Activated T-helper 17 cell treated with anti-CD3 and anti-CD28 coated beads, Interleukin-2, amount 50 U/mL, for 72 hours (primary cell): ENCODE data around the gene FKBP1B. TPM values are rescaled to one million over a fixed set of nuclear protein-coding genes. Genes with fewer than 3 reads are reported as not detected.

Experiments used
- ATAC-seq: fragments of 150-1000 bp; cut with Tn5 transposase; replicated peaks from 2 replicates; pipeline ENCODE4 v1.10.0; 2021; ENCODE audit warnings: mild to moderate bottlenecking, moderate library complexity
- H3K27ac Mint-ChIP-seq: one replicate; pipeline ENCODE4 v1.8.0; 2022; ENCODE audit warnings: mixed read lengths
- H3K27me3 Mint-ChIP-seq: one replicate; pipeline ENCODE4 v1.8.0; 2022; ENCODE audit warnings: mixed read lengths
- H3K36me3 Mint-ChIP-seq: one replicate; pipeline ENCODE4 v1.8.0; 2022; ENCODE audit warnings: low read depth, mild to moderate bottlenecking, mixed read lengths
- H3K4me1 Mint-ChIP-seq: one replicate; pipeline ENCODE4 v1.8.0; 2022; ENCODE audit warnings: mixed read lengths
- H3K4me3 Mint-ChIP-seq: one replicate; pipeline ENCODE4 v1.8.0; 2022; ENCODE audit warnings: mild to moderate bottlenecking, mixed read lengths
- H3K9me3 Mint-ChIP-seq: one replicate; pipeline ENCODE4 v1.8.0; 2022; ENCODE audit warnings: mixed read lengths
- total RNA-seq, 2 donors: library from RNA; stranded (reverse); gene quantifications; one replicate each; pipeline ENCODE4 v1.2.3, GENCODE V29; 2022

FKBP1B gene
- total RNA-seq, 2 donors from 2014 or later = 1.2 to 1.8 TPM

DNA sequence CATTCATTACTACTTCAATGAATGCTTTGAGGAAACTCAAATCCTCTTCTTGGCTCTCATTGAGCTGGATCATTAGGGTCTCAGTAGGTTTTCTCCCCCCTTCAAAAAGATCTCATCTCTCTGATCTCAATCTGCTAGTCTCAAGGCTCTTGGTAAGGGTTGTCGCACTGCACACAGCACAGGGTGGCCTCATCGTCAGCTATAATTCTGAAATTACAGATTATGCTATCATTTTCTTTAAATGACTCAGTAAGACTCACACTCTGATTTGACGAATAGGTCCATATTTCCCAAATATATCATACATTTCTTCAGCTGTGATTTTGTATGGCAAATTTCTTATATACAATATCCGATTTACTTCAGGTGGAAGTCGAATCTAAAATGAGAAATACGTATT lies 24.3 kb downstream of the FKBP1B start:
- Mint-ChIP-seq H3K9me3 (no peaks in the 10 kb centered on the region), H3K27ac (peak overlapping the region; percentile 83), H3K36me3 (peaks cover 64% of the 10 kb centered on the region), H3K27me3 (no peaks in the 10 kb centered on the region), H3K4me3 (peak overlapping the region; percentile 86), H3K4me1 (peaks cover 28% of the 10 kb centered on the region)
- no peak for ATAC-seq

DNA sequence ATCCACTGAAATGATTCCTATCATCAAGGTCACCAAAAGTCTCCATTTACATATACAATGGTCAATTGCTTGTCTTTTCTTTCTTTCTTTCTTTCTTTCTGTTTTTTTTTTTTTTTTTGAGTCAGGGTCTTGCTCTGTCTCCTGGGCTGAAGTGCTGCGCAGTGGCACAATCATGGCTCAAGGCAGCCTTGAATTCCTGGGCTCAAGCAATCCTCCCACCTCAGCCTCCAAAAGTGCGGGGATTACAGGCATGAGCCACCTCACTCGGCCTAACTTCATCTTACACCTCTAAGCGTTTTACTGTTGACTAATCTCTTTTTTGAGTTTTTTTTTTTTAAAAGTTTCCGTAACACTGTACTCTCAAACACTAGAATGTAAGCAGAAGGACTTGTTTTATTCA lies 25.7 kb downstream of the FKBP1B start:
- Mint-ChIP-seq H3K27ac (peak overlapping the region; percentile 83), H3K9me3 (no peaks in the 10 kb centered on the region), H3K36me3 (peaks cover 50% of the 10 kb centered on the region), H3K27me3 (no peaks in the 10 kb centered on the region), H3K4me1 (peaks cover 28% of the 10 kb centered on the region), H3K4me3 (peak overlapping the region; percentile 86)
- no peak for ATAC-seq

DNA sequence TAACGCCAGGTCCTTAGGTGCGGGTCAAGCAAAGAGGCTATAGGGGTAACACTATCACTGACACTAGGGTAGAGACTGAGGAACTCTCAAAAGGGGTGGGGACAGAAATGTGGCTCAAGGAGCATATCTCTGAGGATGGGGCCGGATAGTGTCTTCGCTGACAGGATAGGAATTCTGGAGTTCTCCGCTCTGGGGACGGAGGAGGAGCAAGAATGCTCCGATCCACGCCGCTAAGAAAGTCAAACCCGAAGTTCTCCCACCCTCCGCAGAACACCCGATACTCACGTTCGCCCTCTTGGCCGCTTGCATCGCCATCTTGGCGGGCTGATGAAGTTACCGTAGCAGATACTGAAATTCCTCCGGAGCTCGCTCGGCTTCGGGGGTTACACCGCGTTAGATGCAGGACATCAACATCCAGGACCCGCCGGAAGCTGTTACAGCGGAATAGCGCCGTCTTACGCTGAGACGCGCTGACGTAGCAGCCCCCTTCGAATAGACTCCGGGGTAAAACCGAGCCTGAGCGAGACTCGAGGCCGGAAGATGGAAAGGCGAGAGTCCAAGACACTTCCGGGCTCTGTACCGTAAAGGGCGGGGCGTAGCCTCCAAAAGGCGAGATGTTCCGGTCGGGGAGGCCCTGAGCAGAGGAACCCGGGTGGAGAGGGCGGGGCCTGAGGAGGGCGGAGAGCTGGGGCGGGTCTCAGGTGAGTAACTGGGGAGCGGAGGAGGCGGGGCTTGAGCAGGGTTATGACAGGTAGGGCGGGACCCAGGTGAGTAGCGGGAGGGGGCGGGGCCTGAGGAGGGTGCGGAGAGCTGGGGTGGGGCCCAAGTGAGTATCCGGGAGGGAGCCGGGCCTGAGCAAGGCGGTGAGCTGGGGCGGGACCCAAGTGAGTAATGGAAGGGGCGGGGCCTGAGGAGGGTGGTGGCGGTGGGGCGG lies 26.6 kb downstream of the FKBP1B start, which contains the start of gene SF3B6:
SF3B6 (minus strand) TSS at position 412 of the 934 bp plus-strand sequence; CDS start at position 315, 97 bp downstream.
- no peaks in the 10 kb centered on the region for H3K9me3 Mint-ChIP-seq
- peaks cover 28% of the 10 kb centered on the region for H3K4me1 Mint-ChIP-seq
- peak within 1 kb of the TSS; percentile 86 for H3K4me3 Mint-ChIP-seq
- no peaks in the 10 kb centered on the region for H3K27me3 Mint-ChIP-seq
- H3K36me3 Mint-ChIP-seq = peaks cover 47% of the 10 kb centered on the region
- peak; percentile 92 for ATAC-seq
- peak within 1 kb of the TSS; percentile 83 for H3K27ac Mint-ChIP-seq

DNA sequence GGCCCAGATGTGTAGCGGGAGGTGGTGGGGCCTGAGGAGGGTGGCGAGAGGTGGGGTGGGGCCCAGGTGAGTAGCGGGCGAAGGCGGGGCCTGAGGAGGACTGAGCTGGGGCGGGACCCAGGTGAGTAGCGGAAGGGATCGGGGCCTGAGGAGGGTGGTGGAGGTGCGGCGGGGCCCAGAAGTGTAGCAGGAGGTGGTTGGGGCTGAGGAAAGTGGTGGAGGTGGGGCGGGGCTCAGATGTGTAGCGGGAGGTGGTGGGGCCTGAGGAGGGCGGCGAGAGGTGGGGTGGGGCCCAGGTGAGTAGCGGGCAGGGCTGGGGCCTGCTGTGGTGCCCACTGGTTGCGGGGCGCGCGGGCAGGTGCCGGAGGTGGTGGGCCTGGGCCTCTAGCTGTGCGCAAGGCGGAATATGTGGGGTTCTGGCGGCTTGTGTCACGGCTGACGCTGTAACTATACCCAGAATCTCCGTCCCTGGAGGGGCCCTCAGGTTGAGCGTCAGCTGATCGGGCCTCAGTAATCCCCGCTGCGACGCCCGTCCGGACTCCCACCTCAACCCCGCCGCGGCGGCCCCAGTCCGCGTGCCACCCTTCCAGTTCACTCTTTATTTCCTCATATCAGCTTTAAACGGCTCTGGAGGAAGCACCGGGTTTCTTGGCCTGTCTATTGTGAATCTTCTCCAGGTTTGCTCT lies 27.5 kb downstream of the FKBP1B start:
- ATAC-seq = peak; percentile 28
- peaks cover 28% of the 10 kb centered on the region for H3K4me1 Mint-ChIP-seq
- H3K36me3 Mint-ChIP-seq = peaks cover 47% of the 10 kb centered on the region
- H3K4me3 Mint-ChIP-seq = peak overlapping the region; percentile 86
- no peaks in the 10 kb centered on the region for H3K9me3 Mint-ChIP-seq
- no peaks in the 10 kb centered on the region for H3K27me3 Mint-ChIP-seq
- peak overlapping the region; percentile 83 for H3K27ac Mint-ChIP-seq

DNA sequence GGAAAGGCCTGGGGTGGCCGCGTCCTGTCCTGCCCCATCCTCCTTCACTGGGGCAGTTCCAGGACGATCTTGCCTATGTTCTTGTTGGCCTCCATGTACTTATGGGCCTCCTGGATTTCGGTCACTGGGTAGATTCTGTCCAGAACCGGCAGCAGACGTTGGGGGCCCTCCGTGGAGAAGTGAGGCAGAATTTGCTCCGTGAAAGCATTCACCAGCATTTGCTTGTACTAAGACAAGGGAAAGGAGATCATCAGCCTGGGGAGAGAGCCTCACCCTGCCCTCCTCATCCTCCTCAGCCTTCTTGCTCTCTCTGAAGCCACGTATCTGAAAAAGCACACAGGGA lies 28.0 kb downstream of the FKBP1B start:
- Mint-ChIP-seq H3K27ac (peak overlapping the region; percentile 83), H3K4me1 (peaks cover 22% of the 10 kb centered on the region), H3K27me3 (no peaks in the 10 kb centered on the region), H3K4me3 (peak overlapping the region; percentile 86), H3K36me3 (peaks cover 47% of the 10 kb centered on the region), H3K9me3 (no peaks in the 10 kb centered on the region)
- no peak for ATAC-seq

DNA sequence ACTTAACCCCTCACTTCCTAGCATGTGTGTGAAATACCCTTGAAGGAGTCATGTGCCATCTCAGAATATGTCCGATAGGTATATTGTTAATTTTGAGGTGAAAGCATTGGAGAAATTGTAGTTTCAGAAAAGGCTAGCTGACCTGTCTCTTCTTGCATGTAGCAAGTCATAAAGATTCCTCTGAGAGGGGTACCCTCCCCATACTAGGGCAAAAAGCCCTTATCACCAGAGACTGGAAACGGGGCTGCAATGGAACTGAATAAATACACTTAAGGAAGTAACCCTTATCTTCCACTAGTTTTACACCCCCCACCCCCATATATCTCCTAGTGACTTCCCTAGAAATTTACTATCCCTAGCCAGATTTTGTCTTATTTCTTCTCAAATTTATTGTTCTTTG lies 28.3 kb downstream of the FKBP1B start:
- peaks cover 19% of the 10 kb centered on the region for H3K4me1 Mint-ChIP-seq

DNA sequence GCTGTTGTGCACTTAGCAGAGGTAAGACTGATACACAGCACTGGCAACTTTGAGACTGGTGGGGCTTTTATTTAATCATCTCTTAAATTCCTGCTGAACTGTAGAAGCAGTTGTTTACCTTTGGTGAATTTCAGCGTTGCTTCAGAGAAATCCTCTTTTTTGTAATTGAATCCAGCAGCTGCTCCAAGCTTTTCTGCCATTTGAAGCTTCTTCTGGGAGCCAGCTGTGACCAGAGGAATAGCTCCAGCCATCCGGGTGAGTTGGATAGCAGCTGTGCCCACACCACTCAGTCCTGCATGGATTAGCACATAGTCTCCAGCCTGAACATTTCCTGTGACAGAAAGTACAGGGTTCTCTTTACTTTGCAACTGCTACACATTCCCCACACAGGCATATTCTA lies 31.2 kb downstream of the FKBP1B start:
- Mint-ChIP-seq H3K27me3 (no peaks in the 10 kb centered on the region), H3K27ac (no peak overlapping the region), H3K4me3 (no peak overlapping the region), H3K4me1 (no peaks in the 10 kb centered on the region), H3K9me3 (no peaks in the 10 kb centered on the region), H3K36me3 (peaks cover 15% of the 10 kb centered on the region)
- ATAC-seq = no peak

More for the DNA sequence above, 28.3 kb downstream of the FKBP1B start:
- peak overlapping the region; percentile 83 for H3K27ac Mint-ChIP-seq
- ATAC-seq = no peak
- no peaks in the 10 kb centered on the region for H3K27me3 Mint-ChIP-seq
- H3K36me3 Mint-ChIP-seq = peaks cover 43% of the 10 kb centered on the region
- peak overlapping the region; percentile 86 for H3K4me3 Mint-ChIP-seq
- H3K9me3 Mint-ChIP-seq = no peaks in the 10 kb centered on the region

DNA sequence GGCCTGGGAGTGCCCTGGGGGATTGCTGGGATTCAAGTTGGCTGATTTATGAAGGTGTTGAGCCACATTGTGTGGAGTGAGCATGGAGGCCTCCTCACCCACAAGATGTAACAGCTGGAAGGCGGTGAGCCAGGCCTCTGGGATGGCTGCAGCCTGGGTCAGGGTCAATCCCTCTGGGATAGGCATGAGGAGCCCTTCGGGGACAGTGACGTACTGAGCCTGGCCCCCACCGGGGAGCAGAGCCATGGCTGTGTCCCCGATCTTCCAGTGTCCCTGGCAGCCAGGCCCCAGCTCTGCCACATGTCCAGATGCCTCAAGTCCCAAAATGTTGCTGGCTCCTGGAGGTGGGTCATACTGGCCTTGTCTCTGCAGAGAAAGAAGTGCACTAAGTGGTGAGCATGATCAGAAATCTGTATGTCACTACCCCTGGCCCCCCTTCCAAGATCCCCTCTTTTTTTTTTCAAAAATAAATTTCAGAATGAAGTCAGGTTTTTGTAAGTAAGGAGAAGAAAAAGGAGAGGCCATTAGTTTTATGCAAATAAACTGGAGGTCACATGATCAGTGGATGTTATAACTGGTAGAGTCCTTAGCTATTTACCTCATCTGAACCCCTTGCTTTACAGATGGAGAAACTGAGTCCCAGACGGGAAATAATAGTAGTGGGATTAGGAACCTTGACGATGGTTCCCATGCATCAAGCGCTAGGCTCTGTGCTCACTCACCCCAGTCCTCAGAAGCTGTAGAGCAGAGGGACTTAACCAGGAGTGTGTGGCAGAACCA lies 33.4 kb downstream of the FKBP1B start:
- H3K27ac Mint-ChIP-seq = no peak overlapping the region
- peaks cover 15% of the 10 kb centered on the region for H3K36me3 Mint-ChIP-seq
- ATAC-seq = no peak
- peak overlapping the region; percentile 86 for H3K4me3 Mint-ChIP-seq
- no peaks in the 10 kb centered on the region for H3K27me3 Mint-ChIP-seq
- H3K9me3 Mint-ChIP-seq = no peaks in the 10 kb centered on the region
- H3K4me1 Mint-ChIP-seq = no peaks in the 10 kb centered on the region

DNA sequence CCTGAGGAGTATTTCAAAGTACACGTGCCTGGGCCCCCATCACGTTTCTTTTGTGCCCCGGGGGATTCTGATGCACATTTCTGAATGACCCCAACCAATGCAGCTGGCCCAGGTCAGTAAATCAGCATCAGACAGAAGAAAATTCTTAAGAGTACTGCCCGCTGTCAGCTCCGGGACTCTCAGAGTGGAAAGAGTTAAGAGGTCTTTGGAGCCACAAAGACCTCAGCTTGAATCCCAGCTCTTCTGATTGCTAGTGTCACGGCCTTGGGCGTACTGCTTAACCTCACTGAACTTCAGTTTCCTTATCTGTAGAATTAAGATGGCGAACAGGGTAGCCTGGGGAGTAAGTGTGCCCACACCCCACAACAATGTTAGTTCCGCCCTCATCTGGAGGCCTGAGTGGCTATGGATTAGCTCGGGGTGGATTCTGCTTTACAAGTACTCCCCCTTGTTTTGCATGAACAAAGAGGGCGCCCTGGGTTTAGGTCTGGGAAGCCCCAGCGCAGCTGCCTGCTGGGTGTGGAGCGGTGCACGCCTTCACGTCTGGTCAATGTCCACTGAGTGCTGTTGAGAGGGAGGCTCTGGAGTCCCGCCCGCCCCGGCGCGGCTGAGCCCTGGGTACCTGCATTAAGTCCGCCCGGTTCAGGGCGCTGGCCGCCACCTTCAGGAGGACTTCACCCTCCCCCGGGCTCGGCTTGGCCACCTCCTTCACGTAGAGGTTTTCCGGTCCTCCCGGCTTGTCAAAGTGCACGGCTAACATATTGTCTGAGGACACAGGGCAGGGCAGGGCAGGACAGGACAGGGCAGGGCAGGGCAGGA lies 34.2 kb downstream of the FKBP1B start:
- Mint-ChIP-seq H3K36me3 (peaks cover 15% of the 10 kb centered on the region), H3K9me3 (no peaks in the 10 kb centered on the region), H3K27me3 (no peaks in the 10 kb centered on the region), H3K27ac (no peak overlapping the region), H3K4me3 (peak overlapping the region; percentile 86), H3K4me1 (no peaks in the 10 kb centered on the region)
- peak; percentile 70 for ATAC-seq

DNA sequence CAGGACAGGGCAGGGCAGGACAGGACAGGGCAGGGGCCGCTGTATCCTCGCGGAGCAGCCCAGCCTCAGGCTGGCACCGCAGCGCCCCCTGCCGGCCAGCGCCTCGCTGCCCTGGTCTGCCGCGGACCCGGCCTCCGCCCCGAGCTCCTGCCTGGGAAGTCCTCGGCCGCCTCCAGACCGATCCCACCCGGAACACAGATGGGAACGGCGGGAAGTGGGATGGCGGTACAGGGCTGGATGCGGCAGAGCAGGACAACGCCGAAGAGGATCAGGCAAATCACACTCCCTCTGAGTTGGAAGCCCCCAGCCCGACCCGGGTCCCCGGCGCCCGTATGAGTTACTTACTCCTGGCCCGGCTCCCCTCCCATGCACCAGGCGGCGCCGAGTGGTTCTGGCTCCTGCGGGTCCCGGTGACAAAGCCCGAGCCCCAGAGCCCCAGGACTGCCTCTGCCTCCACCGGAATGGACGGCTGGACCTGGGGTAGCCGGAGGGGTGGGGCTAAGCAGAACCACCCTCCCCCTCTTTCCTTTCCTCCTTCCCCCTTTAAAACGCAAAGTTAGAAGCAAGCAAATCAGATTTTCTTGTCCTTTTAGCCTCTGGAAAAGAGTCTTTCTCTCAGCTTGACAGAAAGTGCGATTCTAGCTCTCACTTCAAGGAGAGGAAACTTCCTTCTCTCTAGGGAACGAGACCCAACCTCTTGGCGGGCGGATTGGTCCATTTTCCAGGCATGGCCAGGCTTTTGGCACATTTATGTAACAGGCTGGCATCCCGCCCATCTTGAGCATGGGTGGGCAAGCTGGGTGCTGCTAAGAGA lies 35.1 kb downstream of the FKBP1B start, which contains the start of gene TP53I3:
TP53I3 (minus strand) TSS at position 449 of the 814 bp plus-strand sequence. CDS start 508 bp downstream, outside the sequence.
- Mint-ChIP-seq H3K27ac (no peak within 1 kb of the TSS), H3K36me3 (peaks cover 15% of the 10 kb centered on the region), H3K4me3 (peak within 1 kb of the TSS; percentile 86), H3K27me3 (no peaks in the 10 kb centered on the region), H3K4me1 (no peaks in the 10 kb centered on the region), H3K9me3 (no peaks in the 10 kb centered on the region)
- ATAC-seq = peak; percentile 99

DNA sequence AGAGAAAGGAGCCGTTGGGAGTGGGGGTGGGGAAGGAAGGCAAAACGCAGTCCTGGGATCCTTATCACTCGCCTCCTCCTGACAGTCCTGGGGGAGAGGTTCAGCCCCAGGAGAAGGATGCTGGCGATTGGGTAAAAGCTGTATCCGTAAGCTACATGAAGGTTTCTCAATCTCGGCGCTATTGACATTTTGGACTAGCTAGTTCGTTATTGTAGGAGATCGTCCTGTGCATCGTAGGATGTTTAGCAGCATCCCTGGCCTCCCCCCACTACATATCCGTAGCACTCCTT lies 35.6 kb downstream of the FKBP1B start:
- Mint-ChIP-seq H3K27ac (no peak overlapping the region), H3K9me3 (no peaks in the 10 kb centered on the region), H3K36me3 (peaks cover 15% of the 10 kb centered on the region), H3K4me3 (peak overlapping the region; percentile 86), H3K4me1 (no peaks in the 10 kb centered on the region), H3K27me3 (no peaks in the 10 kb centered on the region)
- ATAC-seq = no peak

DNA sequence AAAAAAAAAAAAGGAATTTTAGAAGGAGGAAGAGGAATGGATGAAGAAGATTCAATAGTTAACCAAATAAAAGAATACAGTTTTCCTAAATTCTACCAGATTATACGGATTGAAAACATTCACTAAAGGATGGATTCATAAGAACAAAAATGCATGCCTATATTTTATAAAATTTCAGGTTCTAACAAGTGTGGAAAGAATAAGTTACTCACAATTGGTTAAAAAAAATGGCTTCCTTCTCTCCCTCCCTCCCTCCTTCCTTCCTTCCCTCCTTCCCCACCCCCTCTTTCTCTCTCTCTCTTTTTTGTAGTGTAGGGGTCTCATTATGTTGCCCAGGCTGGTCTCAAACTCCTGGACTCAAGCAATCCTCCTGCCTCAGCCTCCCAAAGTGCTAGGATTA lies 36.7 kb downstream of the FKBP1B start:
- peaks cover 11% of the 10 kb centered on the region for H3K36me3 Mint-ChIP-seq
- H3K9me3 Mint-ChIP-seq = no peaks in the 10 kb centered on the region
- no peak for ATAC-seq
- H3K27ac Mint-ChIP-seq = no peak overlapping the region
- no peak overlapping the region for H3K4me3 Mint-ChIP-seq
- no peaks in the 10 kb centered on the region for H3K27me3 Mint-ChIP-seq
- no peaks in the 10 kb centered on the region for H3K4me1 Mint-ChIP-seq

DNA sequence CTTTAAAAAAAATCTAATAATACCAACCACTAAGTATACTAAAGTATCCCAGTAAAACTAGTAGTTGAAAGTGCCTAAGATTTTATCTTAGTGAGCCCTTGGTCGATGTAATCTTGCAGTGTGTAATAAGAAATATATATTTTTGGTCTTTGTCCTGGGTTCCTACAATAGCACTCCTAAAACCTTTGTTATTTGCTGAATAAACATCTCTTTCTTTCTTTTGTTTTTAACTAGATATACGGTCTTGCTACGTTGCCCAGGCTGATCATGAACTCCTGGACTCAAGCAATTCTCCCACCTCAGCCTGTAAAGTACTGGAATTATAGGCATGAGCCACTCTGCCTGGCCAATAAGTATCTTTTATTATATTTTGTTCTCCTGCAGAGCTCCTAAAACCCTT lies 37.5 kb downstream of the FKBP1B start:
- H3K27ac Mint-ChIP-seq = no peak overlapping the region
- H3K36me3 Mint-ChIP-seq = peaks cover 5% of the 10 kb centered on the region
- H3K4me1 Mint-ChIP-seq = no peaks in the 10 kb centered on the region
- no peak for ATAC-seq
- no peak overlapping the region for H3K4me3 Mint-ChIP-seq
- H3K9me3 Mint-ChIP-seq = no peaks in the 10 kb centered on the region
- no peaks in the 10 kb centered on the region for H3K27me3 Mint-ChIP-seq
